Activated naive CD4-positive, alpha-beta T cell treated with anti-CD3 and anti-CD28 coated beads, Interleukin-2, amount 50 U/mL, for 24 hours (primary cell): ENCODE results near the gene TMEM115.

ENCODE experiments used
- H3K27ac Mint-ChIP-seq: one replicate; pipeline ENCODE4 v1.8.0; 2021; ENCODE audit warnings: mild to moderate bottlenecking, mixed read lengths
- H3K27me3 Mint-ChIP-seq: one replicate; pipeline ENCODE4 v1.8.0; 2021; ENCODE audit warnings: mixed read lengths
- H3K36me3 Mint-ChIP-seq: one replicate; pipeline ENCODE4 v1.8.0; 2021; ENCODE audit warnings: mixed read lengths
- H3K4me1 Mint-ChIP-seq: one replicate; pipeline ENCODE4 v1.8.0; 2021; ENCODE audit warnings: mixed read lengths
- H3K4me3 Mint-ChIP-seq: one replicate; pipeline ENCODE4 v1.8.0; 2021; ENCODE audit warnings: mild to moderate bottlenecking, mixed read lengths
- H3K9me3 Mint-ChIP-seq: one replicate; pipeline ENCODE4 v1.8.0; 2021; ENCODE audit warnings: mixed read lengths

TMEM115 gene

GRCh38 chr3:50334339-50335075 lies 24.8 kb downstream of the TMEM115 start:
- peaks cover 4% of the 10 kb centered on the region for H3K36me3 Mint-ChIP-seq
- H3K4me3 Mint-ChIP-seq, result peak overlapping the region; percentile 61

DNA sequence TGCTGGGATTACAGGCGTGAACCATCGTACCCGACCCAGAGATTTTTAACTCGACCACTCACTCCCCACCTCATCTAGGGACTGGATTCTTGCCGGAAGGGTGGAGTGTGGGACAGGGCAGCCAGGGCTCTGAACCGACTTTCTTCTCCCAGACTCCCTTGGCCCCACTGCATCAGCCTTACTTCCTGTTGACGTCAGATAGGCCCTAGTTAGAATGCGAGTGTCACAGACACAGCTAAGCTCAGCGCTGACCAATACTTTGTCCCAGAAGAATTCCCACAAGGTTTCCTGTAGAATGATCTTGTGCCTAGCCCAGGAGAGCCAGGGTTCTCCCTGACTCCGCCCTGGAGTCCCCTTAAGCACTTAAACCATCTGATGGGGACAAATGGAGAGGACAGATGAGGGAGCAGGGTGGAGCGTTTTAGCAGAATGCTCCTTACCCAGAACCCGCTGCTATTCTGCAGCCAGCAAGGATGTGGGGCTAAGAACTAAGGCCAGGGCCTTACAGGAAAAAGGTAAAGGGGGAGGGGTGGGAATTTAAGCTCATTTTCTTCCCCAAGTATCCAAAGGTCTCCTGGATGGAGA lies 25.5 kb downstream of the TMEM115 start:
- H3K4me1 Mint-ChIP-seq, result peaks cover 41% of the 10 kb centered on the region
- H3K36me3 Mint-ChIP-seq, result peaks cover 4% of the 10 kb centered on the region

More at GRCh38 chr3:50334339-50335075, 24.8 kb downstream of the TMEM115 start:
- Mint-ChIP-seq H3K9me3 (no peaks in the 10 kb centered on the region), H3K4me1 (peaks cover 48% of the 10 kb centered on the region), H3K27ac (peak overlapping the region; percentile 65), H3K27me3 (no peaks in the 10 kb centered on the region)

GRCh38 chr3:50331364-50331907 lies 27.9 kb downstream of the TMEM115 start:
- H3K27ac Mint-ChIP-seq, result no peak overlapping the region
- H3K36me3 Mint-ChIP-seq, result peaks cover under 1% of the 10 kb centered on the region
- no peaks in the 10 kb centered on the region for H3K27me3 Mint-ChIP-seq
- no peak overlapping the region for H3K4me3 Mint-ChIP-seq
- H3K9me3 Mint-ChIP-seq, result no peaks in the 10 kb centered on the region
- peaks cover 40% of the 10 kb centered on the region for H3K4me1 Mint-ChIP-seq

More for the DNA sequence above, 25.5 kb downstream of the TMEM115 start:
- H3K27ac Mint-ChIP-seq, result peak overlapping the region; percentile 79
- H3K9me3 Mint-ChIP-seq, result no peaks in the 10 kb centered on the region
- peak overlapping the region; percentile 61 for H3K4me3 Mint-ChIP-seq
- H3K27me3 Mint-ChIP-seq, result no peaks in the 10 kb centered on the region

- peaks cover 30% of the 10 kb centered on the region for H3K4me1 Mint-ChIP-seq
- H3K36me3 Mint-ChIP-seq, result no peaks in the 10 kb centered on the region
- H3K9me3 Mint-ChIP-seq, result no peaks in the 10 kb centered on the region
- H3K27me3 Mint-ChIP-seq, result no peaks in the 10 kb centered on the region
- H3K27ac Mint-ChIP-seq, result no peak overlapping the region
- no peak overlapping the region for H3K4me3 Mint-ChIP-seq
These were observed 29.0 kb downstream of the TMEM115 start for GRCh38 chr3:50330330-50330729.

DNA sequence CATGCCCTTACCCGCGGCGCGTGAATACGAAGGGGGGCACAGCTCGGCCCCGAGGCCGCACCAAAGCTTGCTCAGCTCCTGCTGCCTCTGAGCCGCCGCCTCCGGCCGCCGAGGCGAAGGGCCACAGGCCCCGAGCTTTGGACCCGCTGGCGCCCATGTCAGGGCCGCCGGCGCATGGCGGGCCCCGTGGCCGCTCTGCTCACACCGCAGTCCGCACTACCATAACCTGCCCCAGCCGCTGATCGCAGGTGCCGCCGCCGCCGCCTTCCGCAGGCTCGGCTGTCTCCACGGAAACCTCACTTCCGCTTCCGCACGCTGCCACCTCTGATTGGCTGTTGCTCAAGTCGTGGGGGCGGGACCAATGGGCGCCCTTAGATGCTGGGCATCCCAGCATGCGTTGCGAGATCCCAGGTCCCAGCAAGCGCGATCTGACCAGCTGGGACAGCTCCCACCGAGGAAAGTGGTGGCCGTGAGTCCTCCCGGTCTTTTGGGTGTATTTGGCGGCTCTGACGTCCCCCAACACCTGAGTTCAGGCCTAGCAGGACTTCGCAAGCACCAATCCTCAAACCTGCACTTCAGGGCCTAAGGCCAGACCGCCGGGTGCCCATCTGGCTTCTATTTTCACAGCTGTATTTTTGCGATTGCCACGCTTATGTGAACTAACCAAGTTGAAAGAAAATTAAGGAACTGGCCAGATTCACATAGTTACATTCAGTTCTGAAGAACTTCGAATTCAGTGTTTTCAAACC lies 31.2 kb downstream of the TMEM115 start, which contains the start of gene TUSC2:
Gene TUSC2 (minus strand): TSS at position 281 of the 749 bp plus-strand sequence. CDS start 124 bp downstream, at position 157.
- no peaks in the 10 kb centered on the region for H3K27me3 Mint-ChIP-seq
- H3K36me3 Mint-ChIP-seq, result no peaks in the 10 kb centered on the region
- H3K4me1 Mint-ChIP-seq, result peaks cover 25% of the 10 kb centered on the region
- peak within 1 kb of the TSS; percentile 96 for H3K4me3 Mint-ChIP-seq
- peak within 1 kb of the TSS; percentile 95 for H3K27ac Mint-ChIP-seq
- no peaks in the 10 kb centered on the region for H3K9me3 Mint-ChIP-seq

- Mint-ChIP-seq H3K4me1 (peaks cover 25% of the 10 kb centered on the region), H3K27ac (no peak overlapping the region), H3K27me3 (no peaks in the 10 kb centered on the region), H3K36me3 (no peaks in the 10 kb centered on the region), H3K9me3 (no peaks in the 10 kb centered on the region), H3K4me3 (peak overlapping the region; percentile 96)
These were observed 32.2 kb downstream of the TMEM115 start for GRCh38 chr3:50327129-50327528.

DNA sequence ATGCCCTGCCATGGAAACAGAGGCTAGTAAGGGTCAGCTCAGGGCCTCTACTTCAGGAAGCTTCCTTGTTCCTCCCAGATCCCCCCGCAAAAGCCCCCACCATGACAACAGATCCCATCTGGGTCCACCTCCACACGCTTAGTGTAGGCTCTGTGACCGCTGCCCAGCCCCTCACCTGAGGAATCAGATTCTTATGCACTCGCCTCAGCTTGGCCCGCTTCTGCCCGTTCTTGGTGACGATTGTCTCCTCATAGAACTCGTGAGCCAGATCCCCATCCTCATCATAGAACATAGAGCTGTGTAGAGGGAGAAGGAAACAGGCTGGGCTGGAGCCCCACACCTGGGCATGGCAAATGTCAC lies 33.2 kb downstream of the TMEM115 start:
- Mint-ChIP-seq H3K27me3 (no peaks in the 10 kb centered on the region), H3K36me3 (no peaks in the 10 kb centered on the region), H3K4me1 (peaks cover 25% of the 10 kb centered on the region), H3K9me3 (no peaks in the 10 kb centered on the region), H3K27ac (no peak overlapping the region), H3K4me3 (peak overlapping the region; percentile 58)

DNA sequence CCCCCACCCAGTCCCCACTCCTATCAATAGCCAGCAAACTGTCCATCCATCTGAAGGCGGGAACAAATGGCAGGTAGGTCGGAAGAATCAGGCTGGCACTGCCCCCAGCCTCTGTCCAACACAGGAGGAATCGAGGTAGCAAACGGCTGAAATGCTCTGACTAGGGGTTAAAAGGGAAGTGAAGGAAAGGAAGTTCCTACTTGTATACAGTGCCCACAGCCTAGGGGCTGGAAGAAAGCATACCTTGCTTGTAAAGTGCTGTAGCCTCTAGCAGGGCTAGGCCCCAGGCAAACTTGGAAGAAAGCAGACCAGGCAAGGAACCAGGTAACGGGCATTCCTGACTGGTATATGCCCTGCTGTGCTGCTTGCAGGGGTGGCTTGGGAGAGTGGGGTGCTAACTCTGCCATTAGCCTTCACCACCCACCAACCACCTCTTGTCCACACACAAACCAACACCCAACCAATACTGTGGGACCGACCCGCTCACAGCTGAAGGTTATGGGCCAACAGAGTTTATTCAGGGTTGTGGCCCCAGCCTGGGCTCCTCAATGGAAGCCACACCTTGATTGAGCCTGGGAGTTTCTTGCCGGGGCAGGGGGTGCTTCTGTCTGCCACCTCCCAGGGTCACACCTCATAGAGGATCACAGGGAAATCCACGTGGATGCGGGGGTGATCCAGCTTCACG lies 33.7 kb downstream of the TMEM115 start:
- H3K36me3 Mint-ChIP-seq, result no peaks in the 10 kb centered on the region
- peak overlapping the region; percentile 79 for H3K27ac Mint-ChIP-seq
- no peaks in the 10 kb centered on the region for H3K27me3 Mint-ChIP-seq
- H3K9me3 Mint-ChIP-seq, result no peaks in the 10 kb centered on the region
- peaks cover 25% of the 10 kb centered on the region for H3K4me1 Mint-ChIP-seq
- H3K4me3 Mint-ChIP-seq, result no peak overlapping the region

- Mint-ChIP-seq H3K4me3 (no peak overlapping the region), H3K4me1 (peaks cover 28% of the 10 kb centered on the region), H3K9me3 (no peaks in the 10 kb centered on the region), H3K27ac (no peak overlapping the region), H3K27me3 (no peaks in the 10 kb centered on the region), H3K36me3 (no peaks in the 10 kb centered on the region)
These were observed 34.2 kb downstream of the TMEM115 start for GRCh38 chr3:50325113-50325480.

DNA sequence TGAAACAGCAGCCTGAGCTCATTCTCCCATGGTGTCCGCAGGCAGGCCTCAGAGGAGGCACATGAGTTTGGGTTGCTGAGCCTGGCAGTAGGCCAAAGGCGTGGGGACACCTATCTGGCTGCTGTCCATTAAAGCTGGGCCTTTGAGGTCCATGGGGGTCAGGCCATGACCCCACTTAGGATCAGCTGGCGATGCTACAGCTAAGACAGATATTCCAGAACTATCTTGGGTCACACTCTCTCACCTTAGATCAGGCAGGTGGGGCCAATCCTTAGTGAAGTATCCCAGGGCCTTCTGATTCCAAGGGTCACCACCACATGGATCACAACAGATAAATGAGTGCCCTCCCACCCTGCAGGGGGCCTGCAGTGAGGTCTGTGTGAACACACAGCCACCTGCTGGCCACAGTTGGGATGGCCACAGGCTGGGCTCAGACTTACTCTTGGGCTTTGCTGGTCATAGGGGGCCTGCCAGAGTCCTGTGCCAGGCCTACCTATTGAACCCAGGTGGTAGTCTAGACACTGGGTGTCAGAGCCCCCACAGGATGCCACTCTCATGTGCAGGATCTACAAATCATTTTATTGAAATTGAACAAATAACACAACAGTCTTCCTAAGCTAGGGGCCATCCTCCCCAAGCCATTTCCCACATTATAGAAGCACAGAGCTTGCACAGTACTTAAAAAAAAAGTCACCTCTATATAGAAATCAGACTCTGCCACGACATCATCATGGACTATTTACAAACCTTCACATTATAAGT lies 34.8 kb downstream of the TMEM115 start:
- Mint-ChIP-seq H3K36me3 (no peaks in the 10 kb centered on the region), H3K9me3 (no peaks in the 10 kb centered on the region), H3K27me3 (no peaks in the 10 kb centered on the region), H3K4me1 (peaks cover 32% of the 10 kb centered on the region), H3K4me3 (no peak overlapping the region), H3K27ac (peak overlapping the region; percentile 46)

- Mint-ChIP-seq H3K27ac (peak overlapping the region; percentile 46), H3K36me3 (no peaks in the 10 kb centered on the region), H3K4me3 (no peak overlapping the region), H3K9me3 (no peaks in the 10 kb centered on the region), H3K4me1 (peaks cover 38% of the 10 kb centered on the region), H3K27me3 (no peaks in the 10 kb centered on the region)
These were observed 35.6 kb downstream of the TMEM115 start for GRCh38 chr3:50323614-50324199.

DNA sequence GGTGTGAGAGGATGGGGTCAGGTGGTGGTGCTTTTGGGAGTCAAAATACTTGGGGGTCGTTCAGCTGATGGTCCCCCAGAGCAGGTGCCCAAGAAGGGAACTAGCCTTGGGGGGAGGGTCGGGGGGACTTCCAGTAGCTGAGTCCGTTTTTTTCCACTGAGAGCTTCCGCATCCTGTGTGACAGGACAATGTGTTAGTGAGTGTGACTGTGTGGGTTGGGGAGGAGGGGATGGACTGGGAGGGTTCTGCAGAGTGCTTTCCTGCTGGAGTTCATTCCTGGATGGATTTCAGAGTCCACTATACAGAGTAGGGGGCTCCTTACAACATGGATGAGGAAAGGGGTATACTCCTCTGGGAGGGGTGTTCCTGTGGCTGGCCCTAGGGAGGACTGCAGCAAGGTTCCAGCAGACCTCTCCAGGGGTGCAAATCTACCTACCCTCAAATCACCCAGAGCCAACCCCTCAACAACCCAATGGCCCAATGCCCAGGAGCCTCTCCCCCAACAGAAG lies 36.2 kb downstream of the TMEM115 start:
- Mint-ChIP-seq H3K27me3 (no peaks in the 10 kb centered on the region), H3K4me1 (peaks cover 36% of the 10 kb centered on the region), H3K36me3 (no peaks in the 10 kb centered on the region), H3K27ac (peak overlapping the region; percentile 74), H3K4me3 (peak overlapping the region; percentile 47), H3K9me3 (no peaks in the 10 kb centered on the region)

DNA sequence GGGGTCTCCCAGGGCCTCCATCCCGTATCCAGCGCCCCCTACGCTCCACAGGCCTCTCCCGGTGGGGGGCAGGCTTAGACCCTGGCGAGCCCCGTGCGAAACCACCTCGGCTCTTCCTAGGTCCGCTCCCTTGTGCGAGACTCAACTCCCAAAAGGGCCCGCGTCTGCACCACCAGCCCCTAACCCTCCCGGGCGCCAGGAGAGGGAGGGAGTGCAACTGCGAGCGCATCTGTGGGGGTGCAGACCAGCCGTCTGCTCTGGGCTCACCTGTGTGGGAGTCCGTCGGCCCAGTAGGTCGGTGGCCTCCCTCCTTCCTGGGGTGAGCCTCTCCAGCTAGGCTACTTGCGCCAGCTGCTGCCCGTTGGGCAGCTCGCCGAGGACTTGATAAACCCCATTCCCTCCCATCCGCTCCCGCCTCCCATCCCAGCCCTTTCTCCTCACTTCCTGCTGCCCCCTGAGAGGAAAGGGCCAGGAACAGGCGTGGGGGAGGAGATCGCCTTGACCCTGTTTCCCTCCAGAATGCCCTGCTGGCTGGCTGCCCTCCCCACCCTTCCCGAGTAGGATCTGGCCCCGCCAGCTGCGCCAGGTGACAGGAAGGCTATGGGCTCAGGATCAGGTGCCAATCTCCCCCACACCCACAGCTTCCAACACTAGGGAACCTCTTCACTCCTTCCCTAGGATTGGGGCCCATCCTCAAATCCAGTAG lies 36.8 kb downstream of the TMEM115 start, which contains the start of gene HYAL2:
Gene HYAL2 (minus strand): TSS at position 360 of the 706 bp plus-strand sequence. CDS start 2,256 bp downstream, outside the sequence.
- H3K4me1 Mint-ChIP-seq, result peaks cover 35% of the 10 kb centered on the region
- no peaks in the 10 kb centered on the region for H3K27me3 Mint-ChIP-seq
- H3K27ac Mint-ChIP-seq, result peak within 1 kb of the TSS; percentile 92
- H3K4me3 Mint-ChIP-seq, result peak within 1 kb of the TSS; percentile 82
- no peaks in the 10 kb centered on the region for H3K36me3 Mint-ChIP-seq
- no peaks in the 10 kb centered on the region for H3K9me3 Mint-ChIP-seq

GRCh38 chr3:50322115-50322385 lies 37.3 kb downstream of the TMEM115 start:
- no peaks in the 10 kb centered on the region for H3K9me3 Mint-ChIP-seq
- no peak overlapping the region for H3K27ac Mint-ChIP-seq

More at GRCh38 chr3:50322115-50322385, 37.3 kb downstream of the TMEM115 start:
- H3K27me3 Mint-ChIP-seq, result no peaks in the 10 kb centered on the region
- H3K36me3 Mint-ChIP-seq, result no peaks in the 10 kb centered on the region
- peaks cover 34% of the 10 kb centered on the region for H3K4me1 Mint-ChIP-seq
- no peak overlapping the region for H3K4me3 Mint-ChIP-seq
